H9 (cell line): ENCODE data around the gene KRTAP1-5. TPM values are rescaled to one million over a fixed set of nuclear protein-coding genes. Genes with fewer than 3 reads are reported as not detected.

Source experiments
- DNase-seq: peaks from one replicate; pipeline ENCODE4 v3.0.0-alpha.2; 2017
- H2AFZ ChIP-seq: one replicate; pipeline ENCODE4 v1.6.1; 2013; ENCODE audit warnings: mild to moderate bottlenecking, low read length, control low read depth, moderate library complexity
- H2AK5ac ChIP-seq: 2 replicates; pipeline ENCODE4 v1.6.1; 2013; ENCODE audit warnings: low read length, control low read depth, mixed read lengths; ENCODE audit not compliant: insufficient read length
- H2BK120ac ChIP-seq: one replicate; pipeline ENCODE4 v1.6.1; 2013; ENCODE audit warnings: low read depth, mild to moderate bottlenecking, low read length, control low read depth, inconsistent platforms; ENCODE audit not compliant: poor library complexity, severe bottlenecking
- H2BK12ac ChIP-seq: 2 replicates; pipeline ENCODE4 v1.6.1; 2013; ENCODE audit warnings: low read length, control low read depth, mixed read lengths, low read depth; ENCODE audit not compliant: insufficient read length
- H2BK15ac ChIP-seq: 2 replicates; pipeline ENCODE4 v1.6.1; 2013; ENCODE audit warnings: low read depth, low read length, control low read depth
- H2BK20ac ChIP-seq: one replicate; pipeline ENCODE4 v1.6.1; 2013; ENCODE audit warnings: low read depth, mild to moderate bottlenecking, low read length, control low read depth, inconsistent platforms; ENCODE audit not compliant: poor library complexity, severe bottlenecking
- H2BK5ac ChIP-seq: 2 replicates; pipeline ENCODE4 v1.6.1; 2013; ENCODE audit warnings: low read length, control low read depth, mixed read lengths; ENCODE audit not compliant: insufficient read length
- H3K14ac ChIP-seq: 2 replicates; pipeline ENCODE4 v1.6.1; 2013; ENCODE audit warnings: low read length, control low read depth; ENCODE audit not compliant: insufficient read depth
- H3K18ac ChIP-seq: 2 replicates; pipeline ENCODE4 v1.6.1; 2013; ENCODE audit warnings: low read depth, mild to moderate bottlenecking, mixed read lengths, low read length, control low read depth; ENCODE audit not compliant: insufficient read length
- H3K23ac ChIP-seq: 2 replicates; pipeline ENCODE4 v1.6.1; 2013; ENCODE audit warnings: low read length, control low read depth, mixed read lengths, low read depth; ENCODE audit not compliant: insufficient read length
- H3K23me2 ChIP-seq: 2 replicates; pipeline ENCODE4 v1.6.1; 2013; ENCODE audit warnings: low read depth, mild to moderate bottlenecking, mixed read lengths, low read length, control low read depth; ENCODE audit not compliant: insufficient read length, poor library complexity, severe bottlenecking
- H3K27ac ChIP-seq: 2 replicates; pipeline ENCODE4 v1.5.1; 2013; ENCODE audit warnings: low read length, control low read depth, mixed read lengths, low read depth; ENCODE audit not compliant: insufficient read length
- H3K27me3 ChIP-seq: 2 replicates; pipeline ENCODE4 v1.6.1; 2013; ENCODE audit warnings: low read length, control low read depth, inconsistent platforms; ENCODE audit not compliant: insufficient read depth
- H3K4ac ChIP-seq: 2 replicates; pipeline ENCODE4 v1.6.1; 2013; ENCODE audit warnings: low read depth, mild to moderate bottlenecking, control low read depth, inconsistent platforms, low read length, moderate library complexity
- H3K4me1 ChIP-seq: 2 replicates; pipeline ENCODE4 v1.6.1; 2013; ENCODE audit warnings: low read length, control low read depth, inconsistent platforms; ENCODE audit not compliant: insufficient read depth
- H3K4me2 ChIP-seq: 2 replicates; pipeline ENCODE4 v1.6.1; 2013; ENCODE audit warnings: low read length, control low read depth, mixed read lengths; ENCODE audit not compliant: insufficient read length, insufficient read depth
- H3K56ac ChIP-seq: 2 replicates; pipeline ENCODE4 v1.6.1; 2013; ENCODE audit warnings: low read depth, mild to moderate bottlenecking, mixed read lengths, low read length, control low read depth; ENCODE audit not compliant: insufficient read length
- H3K79me1 ChIP-seq: 2 replicates; pipeline ENCODE4 v1.6.1; 2013; ENCODE audit warnings: low read depth, mild to moderate bottlenecking, moderate library complexity, low read length, control low read depth, inconsistent platforms; ENCODE audit not compliant: insufficient read depth, poor library complexity, severe bottlenecking
- H3K79me2 ChIP-seq: 2 replicates; pipeline ENCODE4 v1.6.1; 2013; ENCODE audit warnings: low read length, control low read depth, inconsistent platforms; ENCODE audit not compliant: insufficient read depth
- H3K9ac ChIP-seq: 2 replicates; pipeline ENCODE4 v1.6.1; 2013; ENCODE audit warnings: low read length, control low read depth, mixed read lengths; ENCODE audit not compliant: insufficient read length; ENCODE audit errors: extremely low read depth
- H3K9me3 ChIP-seq: one replicate; pipeline ENCODE4 v1.6.1; 2013; ENCODE audit warnings: low read depth, low read length, inconsistent platforms; ENCODE audit not compliant: control insufficient read depth
- H3T11ph ChIP-seq: one replicate; pipeline ENCODE4 v1.6.1; 2013; ENCODE audit warnings: mild to moderate bottlenecking, low read length, control low read depth, inconsistent platforms
- H4K20me1 ChIP-seq: one replicate; pipeline ENCODE4 v1.6.1; 2013; ENCODE audit not compliant: control insufficient read depth, insufficient read length, insufficient read depth
- H4K5ac ChIP-seq: 2 replicates; pipeline ENCODE4 v1.6.1; 2013; ENCODE audit warnings: low read depth, mild to moderate bottlenecking, mixed read lengths, low read length, control low read depth; ENCODE audit not compliant: insufficient read length
- H4K8ac ChIP-seq: replicated peaks from 2 replicates; pipeline ENCODE4 v1.6.1; 2013; ENCODE audit warnings: low read length, control low read depth, mixed read lengths, low read depth; ENCODE audit not compliant: insufficient read length
- H4K91ac ChIP-seq: 2 replicates; pipeline ENCODE4 v1.6.1; 2013; ENCODE audit warnings: low read depth, mild to moderate bottlenecking, moderate library complexity, mixed read lengths, low read length, control low read depth; ENCODE audit not compliant: insufficient read length
- H3K27ac Mint-ChIP-seq, 3 experiments: 2 replicates in 2 of 3; 3 replicates in 1 of 3; pipeline ENCODE4 v1.8.0; 2020 to 2021; ENCODE audit warnings: mixed read lengths in 3 of 3, mild to moderate bottlenecking in 1 of 3, moderate library complexity in 1 of 3
- H3K27me3 Mint-ChIP-seq: 2 replicates; pipeline ENCODE4 v1.8.0; 2021; ENCODE audit warnings: low read depth, mild to moderate bottlenecking, moderate library complexity, mixed read lengths
- H3K36me3 Mint-ChIP-seq, 3 experiments: 2 replicates in 2 of 3; 3 replicates in 1 of 3; pipeline ENCODE4 v1.8.0; 2020 to 2021; ENCODE audit warnings: low read depth in 3 of 3, mixed read lengths in 3 of 3; ENCODE audit not compliant: insufficient read depth in 1 of 3
- H3K4me1 Mint-ChIP-seq, 2 experiments: 2 replicates each; pipeline ENCODE4 v1.8.0; 2020; ENCODE audit warnings: mixed read lengths in 2 of 2
- H3K4me3 Mint-ChIP-seq, 2 experiments: 2 replicates in 1 of 2; 3 replicates in 1 of 2; pipeline ENCODE4 v1.8.0; 2020 to 2021; ENCODE audit warnings: mild to moderate bottlenecking in 2 of 2, mixed read lengths in 2 of 2, moderate library complexity in 1 of 2
- H3K9me3 Mint-ChIP-seq, 2 experiments: 2 replicates in 1 of 2; 3 replicates in 1 of 2; pipeline ENCODE4 v1.8.0; 2020; ENCODE audit warnings: mild to moderate bottlenecking in 2 of 2, mixed read lengths in 2 of 2, moderate library complexity in 1 of 2
- total RNA-seq: library from RNA; stranded (reverse); gene quantifications from 2 replicates; pipeline ENCODE4 v1.2.1, GENCODE V29; 2021
- TF ChIP-seq, protein P1 (sequence below): fragments of 200-600 bp; sonication (generic); conservative IDR thresholded peaks from 3 replicates; pipeline ENCODE4 v1.8.0; 2021; ENCODE audit warnings: antibody characterized with exemption, mild to moderate bottlenecking

Gene KRTAP1-5
- total RNA-seq, 1 experiment from 2014 or later = not detected

DNA sequence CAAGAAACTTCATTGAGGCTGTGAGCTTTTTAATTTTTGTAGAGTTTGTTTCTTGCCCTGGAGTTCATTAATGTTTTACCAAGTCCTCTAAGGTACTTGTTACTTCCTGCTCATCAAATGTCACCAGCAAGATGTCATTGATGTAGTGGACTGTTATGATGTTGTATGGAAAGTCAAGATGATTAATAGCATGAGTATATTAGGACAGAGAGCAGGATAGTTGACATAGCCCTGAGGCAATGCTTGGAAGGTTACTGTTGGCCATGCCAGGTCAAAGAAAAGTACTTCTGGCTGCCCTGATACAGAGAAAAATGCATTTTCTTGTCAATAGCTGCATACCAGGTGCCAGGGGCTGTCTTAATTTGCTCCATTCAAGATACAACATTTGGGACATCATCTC, 6.7 kb downstream of the KRTAP1-5 start:
- Histone ChIP-seq H3K4me2 (no peak overlapping the region), H3K9me3 (no peaks in the 10 kb centered on the region), H3K27ac (no peak overlapping the region), H3K27me3 (no peaks in the 10 kb centered on the region), H3K9ac (no peak overlapping the region), H3K79me2 (no peaks in the 10 kb centered on the region), H3K18ac (no peak overlapping the region), H3K23me2 (no peaks in the 10 kb centered on the region), H2BK5ac (no peak overlapping the region), H4K8ac (no peak overlapping the region), H2BK20ac (no peak overlapping the region), H4K5ac (no peak overlapping the region), H2AFZ (no peak overlapping the region), H2BK15ac (no peak overlapping the region), H3K4ac (no peak overlapping the region), H4K20me1 (no peaks in the 10 kb centered on the region), H2BK120ac (no peak overlapping the region), H3K23ac (no peak overlapping the region), H3T11ph (no peak overlapping the region), H3K56ac (no peak overlapping the region), H2AK5ac (no peak overlapping the region), H4K91ac (no peak overlapping the region), H3K79me1 (no peaks in the 10 kb centered on the region), H3K14ac (no peak overlapping the region), H3K4me1 (no peaks in the 10 kb centered on the region), H2BK12ac (no peak overlapping the region)
- Mint-ChIP-seq H3K9me3 (peaks cover 0 to 3% of the 10 kb centered on the region in 2 experiments; a peak in 1 of 5 replicates), H3K27me3 (0 out of 2 replicates have a peak, but pooled peaks cover 2% of the 10 kb centered on the region), H3K36me3 (no peaks in the 10 kb centered on the region), H3K4me1 (peaks cover 0 to 2% of the 10 kb centered on the region in 2 experiments; a peak in 1 of 4 replicates), H3K4me3 (no peak overlapping the region), H3K27ac (no peak overlapping the region)
- TF ChIP-seq, protein P1, sequence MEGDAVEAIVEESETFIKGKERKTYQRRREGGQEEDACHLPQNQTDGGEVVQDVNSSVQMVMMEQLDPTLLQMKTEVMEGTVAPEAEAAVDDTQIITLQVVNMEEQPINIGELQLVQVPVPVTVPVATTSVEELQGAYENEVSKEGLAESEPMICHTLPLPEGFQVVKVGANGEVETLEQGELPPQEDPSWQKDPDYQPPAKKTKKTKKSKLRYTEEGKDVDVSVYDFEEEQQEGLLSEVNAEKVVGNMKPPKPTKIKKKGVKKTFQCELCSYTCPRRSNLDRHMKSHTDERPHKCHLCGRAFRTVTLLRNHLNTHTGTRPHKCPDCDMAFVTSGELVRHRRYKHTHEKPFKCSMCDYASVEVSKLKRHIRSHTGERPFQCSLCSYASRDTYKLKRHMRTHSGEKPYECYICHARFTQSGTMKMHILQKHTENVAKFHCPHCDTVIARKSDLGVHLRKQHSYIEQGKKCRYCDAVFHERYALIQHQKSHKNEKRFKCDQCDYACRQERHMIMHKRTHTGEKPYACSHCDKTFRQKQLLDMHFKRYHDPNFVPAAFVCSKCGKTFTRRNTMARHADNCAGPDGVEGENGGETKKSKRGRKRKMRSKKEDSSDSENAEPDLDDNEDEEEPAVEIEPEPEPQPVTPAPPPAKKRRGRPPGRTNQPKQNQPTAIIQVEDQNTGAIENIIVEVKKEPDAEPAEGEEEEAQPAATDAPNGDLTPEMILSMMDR = no peak
- DNase-seq = no peak
